Upper lobe of left lung (tissue), 6 donors: Measurements from ENCODE around the gene DUSP23. TPM values are rescaled to one million over a fixed set of nuclear protein-coding genes. Genes with fewer than 3 reads are reported as not detected.

ENCODE experiments used
- ATAC-seq, 2 donors: fragments of 200-7000 bp; cut with Tn5 transposase; one replicate each; pipeline ENCODE4 v1.9.1; 2022; ENCODE audit warnings: mild to moderate bottlenecking in 2 of 2, moderate library complexity in 2 of 2; ENCODE audit not compliant: low FRiP score in 2 of 2
- DNase-seq, 2 donors: peaks; one replicate each; pipeline ENCODE4 v3.0.0-alpha.2; 2019 to 2020
- H3K27ac ChIP-seq, 4 donors: fragments of 200-600 bp; sonication (generic); one replicate each; pipeline ENCODE4 v1.5.1; 2016 to 2019
- H3K27me3 ChIP-seq, 4 donors: fragments of 200-600 bp; sonication (generic); one replicate each; pipeline ENCODE4 v1.5.1; 2017 to 2019
- H3K36me3 ChIP-seq, 4 donors: fragments of 200-600 bp; sonication (generic); one replicate each; pipeline ENCODE4 v1.5.1; 2016 to 2019
- H3K4me1 ChIP-seq, 4 donors: fragments of 200-600 bp; sonication (generic); one replicate each; pipeline ENCODE4 v1.5.1; 2018 to 2019
- H3K4me3 ChIP-seq, 4 donors: fragments of 200-600 bp; sonication (generic); one replicate each; pipeline ENCODE4 v1.5.1; 2017 to 2019; ENCODE audit warnings: mild to moderate bottlenecking in 2 of 4, moderate library complexity in 1 of 4
- H3K9me3 ChIP-seq, 4 donors: fragments of 200-600 bp; sonication (generic); one replicate each; pipeline ENCODE4 v1.5.1; 2018 to 2019
- EP300 ChIP-seq, 4 donors: sonication (generic); formaldehyde crosslinking; IDR thresholded peaks; one replicate each; pipeline ENCODE4 v1.5.1; 2017; ENCODE audit warnings: antibody characterized with exemption in 4 of 4, control low read depth in 2 of 4
- POLR2A ChIP-seq, 4 donors: fragments of 450-650 bp; IDR thresholded peaks; one replicate each; pipeline ENCODE4 v1.5.1; 2016 to 2017; ENCODE audit warnings: antibody characterized with exemption in 4 of 4, mild to moderate bottlenecking in 2 of 4
- POLR2AphosphoS5 ChIP-seq, 2 donors: sonication (generic); formaldehyde crosslinking; IDR thresholded peaks; one replicate each; pipeline ENCODE4 v1.5.1; 2017; ENCODE audit warnings: antibody characterized with exemption in 2 of 2
- WGBS, 2 donors: methylation state at CpG; one replicate each; pipeline ENCODE4 v1.1.5; 2017 to 2018; 5-methylcytosine and 5-hydroxymethylcytosine counted together
- total RNA-seq, 6 donors: library from RNA; depleted of rRNA in 4 of 6; stranded (reverse); fragments of >200 nt in 4 of 6; gene quantifications; one replicate each; pipeline versions ENCODE4 v1.1.0 to v1.2.1, GENCODE V29; 2016 to 2021
- TF ChIP-seq, protein P1 (sequence below), 6 experiments: fragments of 450-650 bp in 4 of 6; fragments of 200-600 bp in 2 of 6; sonication (generic) in 2 of 6; IDR thresholded peaks; one replicate each; pipeline ENCODE4 v1.5.1; 2016 to 2019; ENCODE audit warnings: antibody characterized with exemption in 6 of 6
- donor health status: DM: no; HTN: no; CAD: no; lungs with moderate emphysema.
- donor health status: DM: no; HTN: yes; CAD: no; lungs with severe emphysema.

Gene DUSP23
- total RNA-seq = 10 to 100 TPM; 59.1 to 96.8 (median 79.9) TPM

DNA sequence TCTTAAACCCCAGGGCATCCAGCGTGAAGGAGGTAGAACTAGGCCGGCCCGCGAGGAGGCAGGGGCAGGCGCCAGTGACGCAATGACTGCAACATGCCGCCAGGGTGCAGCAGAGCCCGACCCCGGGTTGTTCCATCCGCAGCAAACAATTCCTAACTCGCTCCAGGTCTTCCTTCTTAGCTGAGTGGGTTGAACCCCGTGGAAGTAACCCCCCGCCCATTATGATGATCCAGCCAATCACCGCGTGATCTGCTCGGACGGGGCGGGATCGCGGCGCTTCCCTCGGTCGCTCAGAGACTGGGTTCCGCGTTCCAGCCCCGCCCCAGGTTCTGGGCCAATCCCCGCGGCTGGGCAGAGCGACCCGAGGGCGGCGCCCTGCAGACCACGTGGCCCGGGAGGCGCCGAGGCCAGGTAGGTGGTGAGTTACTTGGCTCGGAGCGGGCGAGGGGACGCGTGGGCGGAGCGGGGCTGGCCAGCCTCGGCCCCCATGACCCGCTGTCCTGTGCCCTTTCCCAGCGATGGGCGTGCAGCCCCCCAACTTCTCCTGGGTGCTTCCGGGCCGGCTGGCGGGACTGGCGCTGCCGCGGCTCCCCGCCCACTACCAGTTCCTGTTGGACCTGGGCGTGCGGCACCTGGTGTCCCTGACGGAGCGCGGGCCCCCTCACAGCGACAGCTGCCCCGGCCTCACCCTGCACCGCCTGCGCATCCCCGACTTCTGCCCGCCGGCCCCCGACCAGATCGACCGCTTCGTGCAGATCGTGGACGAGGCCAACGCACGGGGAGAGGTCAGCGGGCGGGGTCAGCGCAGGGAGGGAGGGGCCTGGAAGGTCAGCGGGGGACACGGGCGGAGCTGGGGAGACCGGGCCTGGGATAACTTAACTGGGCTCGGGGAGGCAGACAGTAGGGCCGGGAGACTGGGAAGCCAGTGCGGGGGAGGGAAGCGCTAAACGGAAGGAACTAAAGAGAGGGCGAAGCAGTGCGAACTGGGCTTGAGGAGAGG lies at the start of gene DUSP23:
Gene DUSP23, plus strand, starts transcription at position 380 of the 1,000 bp plus-strand sequence. Its CDS starts 139 bp downstream, at position 519.
- Histone ChIP-seq H3K27ac (peak within 1 kb of the TSS; percentile 84 to 93 (median 88)), H3K9me3 (no peaks in the 10 kb centered on the region), H3K36me3 (no peaks in the 10 kb centered on the region), H3K4me1 (peaks cover 18 to 23% (median 21%) of the 10 kb centered on the region in 4 donors), H3K27me3 (no peaks in the 10 kb centered on the region), H3K4me3 (peak within 1 kb of the TSS; percentile 85 to 99 (median 94))
- peak; percentile 98 for DNase-seq
- 1 to 2% methylated on average over 26 to 42 of the region's 88 CpGs for WGBS, 2 donors
- peak; percentile 98 to 99 for ATAC-seq
- peak in 3 of 4 donors; percentile 67 to 96 (median 70) for TF ChIP-seq POLR2A (IDR thresholded peaks at IDR 0.05)
- TF ChIP-seq EP300 (IDR thresholded peaks at IDR 0.05) = no peak
- TF ChIP-seq POLR2AphosphoS5 (IDR thresholded peaks at IDR 0.05) = peak; percentile 81 to 87
- TF ChIP-seq, protein P1, sequence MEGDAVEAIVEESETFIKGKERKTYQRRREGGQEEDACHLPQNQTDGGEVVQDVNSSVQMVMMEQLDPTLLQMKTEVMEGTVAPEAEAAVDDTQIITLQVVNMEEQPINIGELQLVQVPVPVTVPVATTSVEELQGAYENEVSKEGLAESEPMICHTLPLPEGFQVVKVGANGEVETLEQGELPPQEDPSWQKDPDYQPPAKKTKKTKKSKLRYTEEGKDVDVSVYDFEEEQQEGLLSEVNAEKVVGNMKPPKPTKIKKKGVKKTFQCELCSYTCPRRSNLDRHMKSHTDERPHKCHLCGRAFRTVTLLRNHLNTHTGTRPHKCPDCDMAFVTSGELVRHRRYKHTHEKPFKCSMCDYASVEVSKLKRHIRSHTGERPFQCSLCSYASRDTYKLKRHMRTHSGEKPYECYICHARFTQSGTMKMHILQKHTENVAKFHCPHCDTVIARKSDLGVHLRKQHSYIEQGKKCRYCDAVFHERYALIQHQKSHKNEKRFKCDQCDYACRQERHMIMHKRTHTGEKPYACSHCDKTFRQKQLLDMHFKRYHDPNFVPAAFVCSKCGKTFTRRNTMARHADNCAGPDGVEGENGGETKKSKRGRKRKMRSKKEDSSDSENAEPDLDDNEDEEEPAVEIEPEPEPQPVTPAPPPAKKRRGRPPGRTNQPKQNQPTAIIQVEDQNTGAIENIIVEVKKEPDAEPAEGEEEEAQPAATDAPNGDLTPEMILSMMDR (IDR thresholded peaks at IDR 0.05) = peak; percentile 92 to 98 (median 96)

DNA sequence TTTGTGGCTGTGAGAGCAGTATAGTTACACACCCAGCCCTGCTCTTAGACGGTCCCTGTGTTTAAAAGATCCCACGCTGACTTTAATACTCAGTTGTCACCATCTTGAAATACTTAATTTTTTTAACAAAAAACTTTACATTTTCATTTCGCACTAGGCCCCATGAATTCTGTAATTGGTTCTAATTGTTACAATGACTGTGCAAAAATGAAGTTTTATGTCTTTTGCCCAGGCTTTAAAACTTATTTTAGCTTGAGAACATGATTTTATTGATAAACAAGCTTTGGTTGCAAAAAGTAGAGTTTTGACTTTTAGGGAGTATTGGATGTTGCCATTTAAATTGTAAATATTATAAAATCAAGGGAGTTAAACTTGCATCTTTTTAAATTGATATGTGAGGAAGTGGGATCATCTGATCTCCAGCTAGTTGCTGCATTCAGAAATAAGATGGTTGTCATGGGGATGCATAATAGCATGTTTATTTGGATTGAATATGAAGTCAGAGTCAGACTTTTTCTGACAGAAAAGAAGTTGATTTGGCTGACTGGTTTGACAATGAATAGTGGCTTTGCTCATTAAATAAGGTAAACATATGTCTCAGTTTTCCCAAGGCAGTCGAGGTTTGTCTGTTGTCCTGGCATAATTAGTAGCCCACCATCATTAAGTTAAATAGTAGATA lies 43.4 kb upstream of the DUSP23 start:
- H3K27ac ChIP-seq = no peak overlapping the region
- DNase-seq (no peak), ATAC-seq (no peak)
- 78 to 80% methylated on average over 4 of the region's 4 CpGs for WGBS, 2 donors
- no peaks in the 10 kb centered on the region for H3K9me3 ChIP-seq
- H3K27me3 ChIP-seq = no peaks in the 10 kb centered on the region
- TF ChIP-seq, protein P1 (IDR thresholded peaks at IDR 0.05) = no peak
- TF ChIP-seq EP300 (IDR thresholded peaks at IDR 0.05) (no peak), POLR2A (IDR thresholded peaks at IDR 0.05) (no peak), POLR2AphosphoS5 (IDR thresholded peaks at IDR 0.05) (no peak)
- no peaks in the 10 kb centered on the region for H3K4me1 ChIP-seq
- H3K36me3 ChIP-seq = no peaks in the 10 kb centered on the region
- no peak overlapping the region for H3K4me3 ChIP-seq

GRCh38 chr1:159743651-159744410 lies 36.9 kb upstream of the DUSP23 start:
- Histone ChIP-seq H3K27ac (no peak overlapping the region), H3K36me3 (no peaks in the 10 kb centered on the region), H3K9me3 (no peaks in the 10 kb centered on the region), H3K4me3 (no peak overlapping the region), H3K4me1 (no peaks in the 10 kb centered on the region), H3K27me3 (no peaks in the 10 kb centered on the region)
- ATAC-seq (no peak), DNase-seq (no peak)
- WGBS, 2 donors = 70 to 73% methylated on average over 5 of the region's 5 CpGs
- TF ChIP-seq EP300 (IDR thresholded peaks at IDR 0.05) = no peak
- TF ChIP-seq POLR2A (IDR thresholded peaks at IDR 0.05) = no peak
- TF ChIP-seq POLR2AphosphoS5 (IDR thresholded peaks at IDR 0.05) = no peak
- TF ChIP-seq, protein P1 (IDR thresholded peaks at IDR 0.05) = no peak

DNA sequence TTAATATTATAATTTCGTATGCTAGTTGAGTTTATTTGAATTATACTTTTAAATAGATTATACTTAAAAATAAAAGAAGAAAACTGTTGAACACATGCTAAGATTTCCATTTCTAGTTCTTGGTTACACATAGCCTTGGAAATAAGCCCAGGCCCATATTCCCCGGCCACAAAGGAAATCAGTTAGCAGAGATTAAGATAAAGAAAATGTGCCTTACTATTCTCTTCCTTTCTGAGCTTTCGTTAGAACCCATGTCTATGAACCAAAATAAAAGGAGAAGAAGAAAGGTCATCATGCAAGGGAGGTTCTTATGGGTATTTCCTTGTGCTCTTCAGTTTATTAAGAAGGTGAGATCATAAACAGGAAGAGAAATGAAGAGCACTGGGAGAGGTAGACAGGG lies 34.1 kb upstream of the DUSP23 start:
- Histone ChIP-seq H3K36me3 (no peaks in the 10 kb centered on the region), H3K27me3 (no peaks in the 10 kb centered on the region), H3K9me3 (no peaks in the 10 kb centered on the region), H3K4me1 (peaks cover 0 to 6% (median 5%) of the 10 kb centered on the region in 4 donors), H3K27ac (no peak overlapping the region), H3K4me3 (no peak overlapping the region)
- TF ChIP-seq POLR2AphosphoS5 (IDR thresholded peaks at IDR 0.05) (no peak), EP300 (IDR thresholded peaks at IDR 0.05) (no peak), POLR2A (IDR thresholded peaks at IDR 0.05) (no peak)
- TF ChIP-seq, protein P1 (IDR thresholded peaks at IDR 0.05) = no peak
- DNase-seq (no peak), ATAC-seq (no peak)
- 40 to 42% methylated on average over 3 of the region's 3 CpGs for WGBS, 2 donors
